GM19468 (cell line): ENCODE data around the gene SURF4.
A peak's percentile ranks its signal among the peaks of the same experiment; 100 is the strongest.

Experiments used
- ATAC-seq: cut with Tn5 transposase; IDR thresholded peaks from one replicate; pipeline ENCODE4 v1.9.1; 2021; ENCODE audit warnings: mild to moderate bottlenecking, moderate library complexity, moderate number of reproducible peaks; ENCODE audit not compliant: unreplicated experiment; ENCODE audit errors: extremely low read depth

The SURF4 gene

GRCh38 chr9:133356391-133357091 lies 19.3 kb downstream of the SURF4 start, which contains the start of the genes SURF1 and SURF2:
Gene SURF1, minus strand, starts transcription at chr9:133356487. Its CDS starts 34 bp downstream, at chr9:133356453.
Gene SURF2, plus strand, starts transcription at chr9:133356550. Its CDS starts 43 bp downstream, at chr9:133356593.
- ATAC-seq = no peak

- peak; percentile 13 for ATAC-seq
Observed at GRCh38 chr9:133355881-133356357, 19.9 kb downstream of the SURF4 start.

GRCh38 chr9:133354766-133355165 lies 21.1 kb downstream of the SURF4 start:
- ATAC-seq = no peak

GRCh38 chr9:133353548-133353947 lies 22.3 kb downstream of the SURF4 start:
- no peak for ATAC-seq

- no peak for ATAC-seq
Observed at GRCh38 chr9:133352635-133353340, 23.1 kb downstream of the SURF4 start.

- ATAC-seq = no peak
Observed at GRCh38 chr9:133351908-133352634, 23.8 kb downstream of the SURF4 start.

- ATAC-seq = no peak
Observed at GRCh38 chr9:133351526-133351907, 24.3 kb downstream of the SURF4 start.

GRCh38 chr9:133349965-133350616 lies 25.8 kb downstream of the SURF4 start:
- ATAC-seq = no peak

- no peak for ATAC-seq
Observed at GRCh38 chr9:133348718-133349573, 26.9 kb downstream of the SURF4 start.

- no peak for ATAC-seq
Observed at GRCh38 chr9:133347985-133348717, 27.7 kb downstream of the SURF4 start, which contains the start of the genes MED22 and RPL7A. Gene MED22, minus strand, starts transcription at chr9:133348131. Its CDS starts 1,469 bp downstream, at chr9:133346662. Gene RPL7A, plus strand, starts transcription at chr9:133348218. Its CDS starts 26 bp downstream, at chr9:133348244.

- no peak for ATAC-seq
Observed at GRCh38 chr9:133347515-133347984, 28.3 kb downstream of the SURF4 start.

- ATAC-seq = no peak
Observed at GRCh38 chr9:133346021-133346785, 29.7 kb downstream of the SURF4 start.

- no peak for ATAC-seq
Observed at GRCh38 chr9:133345596-133345995, 30.3 kb downstream of the SURF4 start.

GRCh38 chr9:133344979-133345378 lies 30.9 kb downstream of the SURF4 start:
- no peak for ATAC-seq

- no peak for ATAC-seq
Observed at GRCh38 chr9:133344071-133344470, 31.8 kb downstream of the SURF4 start.

- no peak for ATAC-seq
Observed at GRCh38 chr9:133342570-133342969, 33.3 kb downstream of the SURF4 start.

- ATAC-seq = no peak
Observed at GRCh38 chr9:133342069-133342406, 33.8 kb downstream of the SURF4 start.
